GM21367 (cell line): ENCODE measurements around the gene PC.
A peak's percentile ranks its signal among the peaks of the same experiment; 100 is the strongest.
"Not testable (repeated sequence)": the region's sequence is repeated elsewhere in the genome, so short reads cannot be mapped to it uniquely, and the experiment has no call there.

Experiments used
- ATAC-seq: cut with Tn5 transposase; IDR thresholded peaks from one replicate; pipeline ENCODE4 v1.9.1; 2021; ENCODE audit not compliant: unreplicated experiment

PC gene

DNA sequence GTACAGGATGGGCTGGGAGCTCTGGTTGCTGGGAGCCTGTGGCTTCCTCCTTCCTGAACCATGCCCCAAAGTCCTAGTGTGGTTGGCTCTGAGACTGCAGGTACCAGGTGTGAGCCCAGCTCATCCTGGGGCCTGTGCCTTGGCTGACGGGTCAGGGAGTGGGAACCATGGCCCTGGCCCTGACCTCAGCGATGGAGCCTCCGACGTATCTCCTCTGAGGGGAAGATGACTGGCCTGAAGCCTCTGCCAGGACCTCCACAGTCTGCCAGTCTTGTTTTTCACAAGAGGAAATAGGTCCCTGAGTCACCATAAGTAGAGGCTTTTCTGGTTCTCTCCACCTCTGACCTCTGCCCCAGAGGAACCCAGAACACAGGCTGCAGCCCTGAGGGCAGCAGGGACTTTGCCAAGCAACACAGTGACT, 111.5 kb downstream of the PC start:
- no peak for ATAC-seq

- no peak for ATAC-seq
Observed at GRCh38 chr11:66845876-66846212, 112.3 kb downstream of the PC start.

DNA sequence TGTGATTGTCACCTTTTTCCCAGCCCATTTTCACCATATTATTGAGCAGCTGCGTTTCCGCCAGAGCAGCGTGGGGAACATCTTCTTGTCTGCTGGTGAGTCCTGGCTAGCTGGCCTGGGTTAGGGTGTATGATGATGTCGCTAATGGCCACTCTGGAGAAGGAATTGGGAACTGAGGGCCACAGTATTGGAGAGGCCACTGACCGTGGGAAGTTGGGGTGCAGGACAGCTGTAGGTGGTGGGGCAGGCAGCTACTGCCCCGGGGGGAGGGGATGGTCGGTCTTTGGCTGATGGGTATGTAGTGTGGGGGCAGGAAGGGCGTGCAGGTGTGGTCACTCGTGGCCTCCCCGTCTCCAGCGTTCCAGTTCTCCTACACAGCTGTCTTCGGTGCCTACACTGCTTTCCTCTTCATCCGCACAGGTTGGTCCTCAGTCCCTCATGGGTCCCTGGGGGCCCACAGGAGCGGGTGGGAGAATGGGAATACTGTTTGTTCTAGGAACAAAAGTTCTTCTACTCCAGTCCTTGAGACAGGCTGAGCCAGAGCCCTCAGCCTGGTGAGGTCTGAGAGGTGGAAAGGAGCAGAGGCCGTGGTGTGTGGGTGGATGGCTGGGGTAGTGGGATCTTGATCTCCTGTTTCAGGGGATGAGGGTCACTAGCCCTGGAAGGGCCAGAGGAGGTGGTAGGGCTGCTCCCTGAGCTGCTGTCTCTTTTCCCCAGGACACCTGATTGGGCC, 112.9 kb downstream of the PC start:
- ATAC-seq = no peak

DNA sequence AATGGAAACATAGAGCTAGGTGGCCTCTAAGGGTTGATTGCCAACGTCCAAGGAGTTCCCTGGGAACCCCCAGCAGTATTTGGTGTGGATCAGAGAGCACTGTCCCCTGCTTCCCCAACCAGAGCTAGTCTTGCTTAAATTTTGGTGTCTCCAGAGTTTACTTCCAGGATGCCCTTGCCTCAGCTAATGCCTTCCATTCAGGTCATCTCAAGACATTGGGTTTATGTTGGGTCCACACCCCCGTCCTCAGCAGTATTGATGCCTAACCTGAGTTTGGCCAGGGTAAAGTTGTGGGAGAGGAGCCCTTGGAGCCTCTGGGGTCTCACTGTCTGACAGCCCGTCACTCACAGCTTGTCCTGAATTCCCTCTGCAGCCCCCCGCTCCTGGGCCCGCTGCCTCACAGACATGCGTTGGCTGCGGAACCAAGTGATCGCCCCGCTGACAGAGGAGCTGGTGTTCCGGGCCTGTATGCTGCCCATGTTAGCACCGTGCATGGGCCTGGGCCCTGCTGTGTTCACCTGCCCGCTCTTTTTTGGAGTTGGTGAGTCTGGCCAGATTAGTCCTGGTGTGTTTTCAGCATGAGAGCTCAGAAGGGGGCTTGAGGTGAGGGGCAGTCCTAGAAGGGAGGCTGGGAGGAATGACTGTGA, 113.6 kb downstream of the PC start:
- ATAC-seq = no peak

DNA sequence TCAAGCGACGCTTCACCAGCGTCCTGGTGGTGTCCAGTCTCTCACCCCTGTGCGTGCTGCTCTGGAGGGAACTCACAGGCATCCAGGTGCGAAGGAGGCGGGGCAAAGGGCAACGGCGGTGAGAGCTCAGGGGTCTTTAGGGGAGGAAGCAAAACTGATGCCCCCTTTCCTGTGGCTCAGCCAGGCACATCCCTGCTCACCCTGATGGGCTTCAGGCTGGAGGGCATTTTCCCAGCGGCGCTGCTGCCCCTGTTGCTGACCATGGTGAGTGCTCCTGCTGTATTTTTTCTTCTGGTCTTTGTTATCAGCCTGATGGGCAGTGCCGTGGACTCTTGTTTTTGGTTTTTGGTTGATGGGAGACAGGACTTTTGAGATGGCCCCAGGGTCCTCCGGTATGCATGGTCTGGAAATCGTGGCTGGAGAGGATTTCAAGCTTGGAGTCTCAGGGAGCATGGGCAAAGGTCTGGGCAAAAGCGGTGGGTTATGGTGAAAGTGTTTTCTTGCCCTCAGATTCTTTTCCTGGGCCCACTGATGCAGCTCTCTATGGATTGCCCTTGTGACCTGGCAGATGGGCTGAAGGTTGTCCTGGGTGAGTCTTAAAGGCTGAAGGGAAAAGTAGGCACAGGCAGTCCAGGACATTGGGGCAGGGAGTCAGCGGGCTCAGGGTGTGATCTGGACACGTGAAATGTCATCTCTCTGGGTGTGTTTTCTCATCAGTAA, 114.2 kb downstream of the PC start:
- no peak for ATAC-seq

- ATAC-seq = peak; percentile 58
Observed at GRCh38 chr11:66842896-66843775, 115.0 kb downstream of the PC start, which contains the start of gene RCE1. Gene RCE1, plus strand, starts transcription at chr11:66843441. Its CDS starts 15 bp downstream, at chr11:66843456.

GRCh38 chr11:66842501-66842895, 115.7 kb downstream of the PC start:
- ATAC-seq = no peak

DNA sequence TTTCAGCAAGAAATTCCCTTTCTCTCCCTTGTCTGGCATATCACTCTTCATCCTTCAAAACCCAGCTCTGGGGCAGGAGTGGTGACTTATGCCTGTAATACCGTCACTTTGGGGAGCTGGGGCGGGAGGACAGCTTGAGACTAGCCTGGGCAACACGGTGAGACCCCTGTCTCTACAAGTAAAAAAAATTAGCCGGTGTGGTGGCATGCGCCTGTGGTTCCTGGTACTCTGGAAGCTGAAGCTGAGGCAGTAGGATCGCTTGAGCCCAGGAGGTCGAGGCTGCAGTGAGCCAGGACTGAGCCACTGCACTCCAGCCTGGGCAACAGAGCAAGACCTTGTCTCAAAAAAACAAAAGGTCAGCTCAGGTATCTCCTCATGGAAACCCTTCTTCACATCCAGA, 116.3 kb downstream of the PC start:
- ATAC-seq = no peak

DNA sequence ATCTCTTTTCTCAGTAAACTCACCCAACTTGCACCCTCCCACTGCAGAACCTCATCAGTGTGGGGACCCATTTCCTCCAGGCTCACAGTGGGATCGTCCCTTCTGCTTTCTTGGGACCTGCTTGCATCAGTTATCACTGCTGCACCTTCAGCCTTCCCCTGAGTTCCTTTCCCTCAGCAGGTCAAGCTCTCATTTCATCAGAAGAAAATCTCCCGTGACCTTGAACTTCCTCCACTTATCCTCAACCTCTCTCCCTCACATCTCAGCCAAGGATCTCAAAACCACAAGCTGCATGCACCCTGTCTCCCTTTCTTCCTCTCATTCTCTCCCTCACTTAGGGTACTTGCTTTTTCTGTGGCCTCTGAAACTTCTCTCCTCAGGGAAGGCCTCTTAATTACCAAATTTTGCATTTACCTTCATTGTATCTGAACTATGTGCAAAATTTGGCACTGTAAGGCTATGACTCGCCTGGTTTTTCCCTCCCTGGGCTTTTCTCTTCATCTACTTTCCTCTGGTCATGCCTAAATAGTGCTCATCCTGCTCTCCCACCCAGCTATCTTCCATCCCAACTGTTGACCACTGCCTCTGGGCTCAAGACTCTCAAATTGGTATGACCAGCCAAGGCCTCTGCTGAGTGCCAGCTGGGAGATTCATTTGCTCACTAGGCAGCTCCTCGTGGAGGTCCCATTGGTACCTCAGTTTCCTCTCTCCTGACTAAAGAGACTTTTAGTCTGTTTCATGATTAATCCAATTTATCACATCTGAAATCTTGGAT, 117.7 kb downstream of the PC start:
- no peak for ATAC-seq

- no peak for ATAC-seq
Observed at GRCh38 chr11:66835768-66836405, 122.3 kb downstream of the PC start.

DNA sequence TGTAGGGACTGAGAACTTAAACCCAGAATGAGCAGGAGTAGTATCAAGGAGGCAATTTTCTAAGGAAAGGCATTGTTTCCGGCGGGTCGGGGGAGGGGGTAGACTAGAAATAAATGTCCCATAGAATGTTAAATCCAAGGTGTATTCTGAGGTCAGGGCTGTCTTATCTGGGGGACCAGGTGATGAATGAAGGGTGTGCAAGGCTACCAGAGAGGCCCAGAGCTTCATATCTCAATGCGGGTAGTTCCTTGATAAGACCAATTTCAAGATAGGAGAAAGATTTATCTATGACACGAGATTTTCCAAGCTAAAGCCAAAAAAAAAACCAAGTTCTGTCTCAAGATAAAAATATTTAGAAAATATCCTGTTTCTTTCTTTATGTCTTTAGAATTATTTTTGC, 123.2 kb downstream of the PC start:
- no peak for ATAC-seq

DNA sequence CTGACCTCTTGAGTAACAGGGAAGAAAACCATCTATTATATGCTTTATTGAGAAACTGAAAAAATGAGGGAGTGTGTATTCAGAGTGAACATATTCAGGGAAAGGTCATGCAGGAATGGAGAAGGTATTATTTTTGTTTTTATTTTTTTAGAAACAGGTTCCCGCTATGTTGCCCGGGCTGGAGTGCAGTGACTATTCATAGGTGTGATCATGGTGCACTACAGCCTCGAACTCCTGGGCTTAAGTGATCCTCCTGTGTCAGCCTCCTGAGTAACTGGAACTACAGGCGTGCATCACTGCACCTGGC, 123.7 kb downstream of the PC start:
- ATAC-seq = no peak

DNA sequence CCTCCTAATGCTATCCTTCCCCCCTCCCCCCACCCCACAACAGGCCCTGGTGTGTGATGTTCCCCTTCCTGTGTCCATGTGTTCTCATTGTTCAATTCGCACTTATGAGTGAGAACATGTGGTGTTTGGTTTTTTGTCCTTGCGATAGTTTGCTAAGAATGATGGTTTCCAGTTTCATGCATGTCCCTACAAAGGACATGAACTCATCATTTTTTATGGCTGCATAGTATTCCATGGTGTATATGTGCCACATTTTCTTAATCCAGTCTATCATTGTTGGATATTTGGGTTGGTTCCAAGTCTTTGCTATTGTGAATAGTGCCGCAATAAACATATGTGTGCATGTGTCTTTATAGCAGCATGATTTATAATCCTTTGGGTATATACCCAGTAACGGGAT, 133.6 kb downstream of the PC start:
- ATAC-seq = not testable (repeated sequence)

DNA sequence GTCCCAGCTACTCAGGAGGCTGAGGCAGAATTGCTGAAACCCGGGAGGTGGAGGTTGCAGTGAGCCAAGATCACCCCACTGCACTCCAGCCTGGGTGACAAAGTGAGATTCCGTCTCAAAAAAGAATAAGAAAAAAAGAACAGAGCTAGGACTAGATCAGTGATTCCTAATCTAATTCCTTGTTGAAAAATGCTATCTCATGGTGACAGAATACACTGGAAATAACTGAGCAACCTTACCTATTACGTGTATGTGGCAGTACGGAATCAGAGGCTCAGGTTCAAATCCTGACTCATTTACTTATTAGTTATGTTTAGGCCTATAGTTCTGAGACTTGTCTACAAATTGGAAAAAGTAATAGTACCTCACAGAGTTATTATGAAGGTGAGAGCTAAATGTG, 134.5 kb downstream of the PC start:
- no peak for ATAC-seq

DNA sequence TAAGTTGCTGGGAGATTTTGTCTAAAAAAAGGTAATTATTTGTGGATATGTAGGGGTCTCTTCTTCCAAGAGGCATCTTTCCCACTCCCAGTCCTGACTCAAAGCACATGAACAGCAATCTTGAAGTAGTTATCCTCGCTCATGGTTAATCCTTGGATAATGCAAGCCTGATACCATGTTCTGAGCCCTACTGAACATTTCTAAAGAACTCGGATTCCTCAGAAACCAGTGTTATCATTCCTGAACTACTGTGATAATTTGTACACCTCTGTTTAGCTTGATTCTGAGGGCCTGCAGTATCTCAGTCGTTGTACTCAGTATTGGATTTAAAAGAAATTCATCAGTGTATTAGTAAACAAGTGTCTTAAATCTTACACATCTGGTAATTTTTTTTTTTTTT, 137.3 kb downstream of the PC start:
- no peak for ATAC-seq

DNA sequence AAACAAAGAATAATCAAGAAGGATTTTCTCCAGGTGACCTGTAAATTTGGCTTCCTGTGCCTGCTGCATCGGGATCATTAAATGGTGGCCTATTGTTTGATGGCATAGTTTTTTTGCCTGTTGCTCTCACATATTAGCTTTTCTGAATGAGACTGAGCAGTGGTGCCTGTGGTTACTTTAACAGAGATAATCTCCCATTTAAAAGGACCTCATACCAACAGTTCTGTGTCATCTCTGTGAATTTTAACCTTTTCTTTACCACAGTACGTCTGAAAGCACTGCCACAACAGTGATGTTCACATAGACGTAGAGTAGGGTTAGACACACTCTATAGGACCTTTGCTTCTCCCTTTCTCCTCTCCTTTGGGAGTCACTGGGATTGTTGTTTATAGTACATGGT, 137.8 kb downstream of the PC start:
- no peak for ATAC-seq

- no peak for ATAC-seq
Observed at GRCh38 chr11:66818231-66818955, 139.8 kb downstream of the PC start.

DNA sequence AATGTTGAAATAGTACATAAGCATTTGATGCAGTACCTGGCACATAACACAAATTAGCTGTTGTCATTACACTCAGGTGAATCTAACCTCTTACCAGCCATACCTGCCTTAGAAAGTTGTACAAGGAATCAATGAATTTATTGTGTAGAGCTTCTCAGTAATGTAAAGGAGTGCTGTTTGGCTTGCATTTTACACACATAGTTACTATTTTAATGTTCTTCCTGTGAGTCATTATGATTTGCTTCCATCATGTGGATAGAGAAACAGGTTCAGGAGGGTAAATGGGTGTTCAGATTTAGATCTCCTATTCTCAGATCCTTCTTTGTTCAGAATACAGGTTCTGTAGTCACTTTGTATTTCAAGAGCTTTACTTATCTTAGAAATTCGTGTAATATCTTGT, 142.5 kb downstream of the PC start:
- ATAC-seq = no peak

DNA sequence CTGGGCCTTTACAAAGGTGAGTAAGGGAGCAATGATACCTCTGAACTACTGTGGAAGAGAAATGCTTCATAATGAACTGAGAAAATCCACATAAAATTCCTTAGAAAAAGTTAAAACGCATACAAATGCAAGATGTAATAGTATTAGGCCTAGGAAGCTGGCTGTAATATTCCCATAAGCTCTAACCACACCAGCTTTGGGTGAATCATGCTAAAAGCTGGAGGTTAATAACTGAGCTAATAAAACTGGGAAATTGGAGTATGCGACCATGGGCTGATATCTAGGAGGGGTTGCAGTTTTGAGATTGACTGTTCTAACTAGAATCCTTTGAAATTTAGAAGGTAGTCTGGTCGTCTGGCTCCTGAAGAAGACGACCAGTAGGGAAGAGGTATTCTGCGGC, 143.5 kb downstream of the PC start:
- no peak for ATAC-seq
